HepG2 (cell line): ENCODE results near the gene NTPCR. TPM values are rescaled to one million over a fixed set of nuclear protein-coding genes. Genes with fewer than 3 reads are reported as not detected.

Experiments used
- ATAC-seq: fragments of 200-7000 bp; cut with Tn5 transposase; 3 replicates; pipeline ENCODE4 v1.9.1; 2020; ENCODE audit warnings: mild to moderate bottlenecking, moderate library complexity
- BruUV-seq: library from RNA; stranded (reverse); fragments of 400-500 nt; replicated peaks from 2 replicates; lab custom pipeline; 2021; lab: Mats Ljungman, UMichigan
- CTCF ChIA-PET: fragments of 300-600 bp; formaldehyde crosslinking; extraction: SDS; loops from one replicate; lab custom pipeline; 2021; ENCODE audit warnings: low total read pairs, inconsistent platforms, low intra/inter-chr PET ratio; lab: Yijun Ruan, JAX
- POLR2A ChIA-PET: fragments of 350-600 bp; sonication (Branson Sonifier 250); formaldehyde crosslinking; loops from one replicate; lab custom pipeline; 2020; ENCODE audit warnings: antibody characterized with exemption, inconsistent platforms; lab: Yijun Ruan, JAX
- DNase-seq: peaks from one replicate; pipeline ENCODE4 v3.0.0-alpha.2; 2015; ENCODE audit warnings: low spot score
- FAIRE-seq: peaks from 3 replicates; lab custom pipeline; 2011; peaks lifted over from hg19 to GRCh38; lab: Jason Lieb, UNC
- H2AFZ ChIP-seq: one replicate; pipeline ENCODE4 v1.6.1; 2011; ENCODE audit warnings: low read length, inconsistent platforms
- H3K27ac ChIP-seq: fragments of 300-600 bp; 3 replicates; pipeline ENCODE4 v1.8.0; 2011; ENCODE audit warnings: mixed run types, mild to moderate bottlenecking, mixed read lengths, low read length, inconsistent platforms; ENCODE audit not compliant: insufficient read depth; ENCODE audit errors: extremely low read length
- H3K27me3 ChIP-seq, 2 experiments: fragments of 200-600 bp in 1 of 2; 2 replicates in 1 of 2; 3 replicates in 1 of 2; pipeline versions ENCODE4 v1.6.0 to v1.8.0; 2011; ENCODE audit warnings: low read length in 2 of 2, mild to moderate bottlenecking in 2 of 2, moderate library complexity in 2 of 2, inconsistent platforms in 1 of 2; ENCODE audit not compliant: insufficient read depth in 2 of 2, control insufficient read depth in 1 of 2
- H3K36me3 ChIP-seq, 2 experiments: fragments of 200-600 bp in 1 of 2; replicated peaks in 1 of 2; 2 replicates in 1 of 2; 3 replicates in 1 of 2; pipeline versions ENCODE4 v1.5.1 to v1.8.0; 2011; ENCODE audit warnings: low read length in 2 of 2, inconsistent platforms in 1 of 2; ENCODE audit not compliant: insufficient read depth in 2 of 2, control insufficient read depth in 1 of 2
- H3K4me1 ChIP-seq: 2 replicates; pipeline ENCODE4 v1.5.1; 2012; ENCODE audit warnings: low read length, inconsistent platforms; ENCODE audit not compliant: insufficient read depth
- H3K4me2 ChIP-seq: 2 replicates; pipeline ENCODE4 v1.6.0; 2011; ENCODE audit warnings: low read depth, low read length, inconsistent platforms
- H3K4me3 ChIP-seq, 3 experiments: fragments of 200-600 bp in 1 of 3; sonication (generic), shearing (Covaris generic) in 1 of 3; replicated peaks in 1 of 3; 2 replicates each; pipeline ENCODE4 v1.5.1; 2011 to 2016; ENCODE audit warnings: low read length in 3 of 3, inconsistent platforms in 2 of 3, low read depth in 2 of 3, mild to moderate bottlenecking in 2 of 3, control low read depth in 1 of 3, mixed read lengths in 1 of 3; ENCODE audit not compliant: insufficient read depth in 1 of 3
- H3K79me2 ChIP-seq: one replicate; pipeline ENCODE4 v1.6.1; 2011; ENCODE audit warnings: low read length, inconsistent platforms; ENCODE audit not compliant: insufficient read depth
- H3K9ac ChIP-seq: 2 replicates; pipeline ENCODE4 v1.6.0; 2011; ENCODE audit warnings: mild to moderate bottlenecking, low read depth, low read length, inconsistent platforms; ENCODE audit not compliant: insufficient read depth
- H3K9me3 ChIP-seq: 2 replicates; pipeline ENCODE4 v1.5.1; 2012; ENCODE audit warnings: mild to moderate bottlenecking, low read length
- H4K20me1 ChIP-seq: 2 replicates; pipeline ENCODE4 v1.6.0; 2011; ENCODE audit warnings: inconsistent platforms, mild to moderate bottlenecking, low read length, moderate library complexity; ENCODE audit not compliant: insufficient read depth
- CENPBD1 ChIP-seq: sonication (generic); formaldehyde crosslinking; IDR thresholded peaks from 2 replicates; pipeline ENCODE4 v1.8.0; 2022; ENCODE audit warnings: missing genetic modification reagents, low read depth, mild to moderate bottlenecking, borderline replicate concordance
- GATAD1 ChIP-seq: IDR thresholded peaks from 2 replicates; pipeline ENCODE4 v1.6.1; 2016; ENCODE audit warnings: missing genetic modification reagents, missing compliant biosample characterization
- MAF1 ChIP-seq: sonication (generic); formaldehyde crosslinking; IDR thresholded peaks from 2 replicates; pipeline ENCODE4 v1.5.0; 2020; ENCODE audit warnings: missing genetic modification reagents, borderline replicate concordance
- MAZ ChIP-seq, 2 experiments: sonication (generic) in 1 of 2; formaldehyde crosslinking in 1 of 2; IDR thresholded peaks; 2 replicates each; pipeline versions ENCODE4 v1.5.0 to v1.6.1; 2012 to 2020; ENCODE audit warnings: low read depth in 2 of 2, mild to moderate bottlenecking in 2 of 2, borderline replicate concordance in 1 of 2, improper control_type of control experiment in 1 of 2, low read length in 1 of 2, missing genetic modification reagents in 1 of 2, moderate library complexity in 1 of 2
- NCOA5 ChIP-seq: sonication (generic); formaldehyde crosslinking; IDR thresholded peaks from 2 replicates; pipeline ENCODE4 v1.4.0; 2020; ENCODE audit warnings: missing genetic modification reagents
- NFE2 ChIP-seq: sonication (generic); formaldehyde crosslinking; IDR thresholded peaks from 2 replicates; pipeline ENCODE4 v1.4.0; 2020; ENCODE audit warnings: missing genetic modification reagents
- NR0B2 ChIP-seq: sonication (generic); formaldehyde crosslinking; IDR thresholded peaks from 2 replicates; pipeline ENCODE4 v1.4.0; 2020; ENCODE audit warnings: mild to moderate bottlenecking, missing genetic modification reagents
- SNAPC5 ChIP-seq: sonication (generic); formaldehyde crosslinking; IDR thresholded peaks from 2 replicates; pipeline ENCODE4 v1.8.1; 2023; ENCODE audit warnings: mild to moderate bottlenecking, missing genetic modification reagents, borderline replicate concordance
- SOX5 ChIP-seq: IDR thresholded peaks from 2 replicates; pipeline ENCODE4 v1.6.1; 2016; ENCODE audit warnings: borderline replicate concordance
- ZBTB40 ChIP-seq, 2 experiments: fragments of 450-650 bp in 1 of 2; sonication (generic) in 1 of 2; formaldehyde crosslinking in 1 of 2; IDR thresholded peaks; 2 replicates each; pipeline versions ENCODE4 v1.6.1 to v1.8.0; 2016 to 2022; ENCODE audit warnings: antibody characterized with exemption in 1 of 2, mild to moderate bottlenecking in 1 of 2, missing genetic modification reagents in 1 of 2
- ZMYM2 ChIP-seq: sonication (generic); formaldehyde crosslinking; IDR thresholded peaks from 2 replicates; pipeline ENCODE4 v1.8.0; 2022; ENCODE audit warnings: mild to moderate bottlenecking, missing genetic modification reagents
- ZNF317 ChIP-seq: sonication (generic); formaldehyde crosslinking; IDR thresholded peaks from 2 replicates; pipeline ENCODE4 v1.5.0; 2020; ENCODE audit warnings: mild to moderate bottlenecking, missing genetic modification reagents
- WGBS: methylation state at CpG from one replicate; pipeline ENCODE4 v1.1.6; 2017; ENCODE audit warnings: low lambda C conversion rate; 5-methylcytosine and 5-hydroxymethylcytosine counted together
- in situ Hi-C: cut with HindIII; loops from 2 replicates; pipeline ENCODE4 v1.10.0; 2017; ENCODE audit warnings: low pct_unique_long_range_greater_than_20kb; ENCODE audit not compliant: extremely low pct_ligation_motif_present
- intact Hi-C: fragments of 100-400 bp; cut with micrococcal nuclease; formaldehyde crosslinking; loops from one replicate; pipeline ENCODE4 v1.10.0; 2022; ENCODE audit not compliant: unreplicated experiment
- polyA plus RNA-seq, 8 experiments: library from polyadenylated mRNA; depleted of rRNA in 3 of 8; stranded (reverse) in 7 of 8; unstranded in 1 of 8; fragments of >200 nt; fragmentation: Illumina TruSeq in 4 of 8; extraction: Trizol in 4 of 8; gene quantifications; 2 replicates each; pipeline versions ENCODE4 v1.2.1 to v1.2.3, GENCODE V29; 2011 to 2016; ENCODE audit warnings: low read depth in 4 of 8, missing spikeins in 1 of 8, mixed read lengths in 1 of 8; ENCODE audit not compliant: insufficient read depth in 1 of 8
- total RNA-seq, 5 experiments: library from RNA; depleted of rRNA; stranded (reverse); fragments of >200 nt; fragmentation: Illumina TruSeq; extraction: Trizol; gene quantifications; 2 replicates each; pipeline ENCODE4 v1.2.3, GENCODE V29; 2016; ENCODE audit warnings: low read depth in 1 of 5

Gene NTPCR
- total and polyA plus RNA-seq, 2 of the 13 experiments (the other 11 are each of a cell fraction or from before 2014, with no cell fraction given), result 11.7 to 47.0 TPM

GRCh38 chr1:232965124-232965911 lies 14.9 kb downstream of the NTPCR start:
- no peak overlapping the region for H3K4me2 ChIP-seq
- no peaks in the 10 kb centered on the region for H3K4me1 ChIP-seq
- ATAC-seq (no peak), FAIRE-seq (no peak), DNase-seq (no peak)
- BruUV-seq, result no TSS peak
- intact Hi-C loops (no loop called here), in situ Hi-C loops (loop anchor here (25.0 kb wide), 1 partner anchor 1103 kb away; no protein-coding TSS in a partner anchor)
- POLR2A ChIA-PET, result no interaction called here
- CTCF ChIA-PET, result no interaction called here
- 96% methylated on average over 4 of the region's 10 CpGs for WGBS
- no peaks in the 10 kb centered on the region for H3K79me2 ChIP-seq
- no peaks in the 10 kb centered on the region for H3K27me3 ChIP-seq
- H3K9ac ChIP-seq, result no peak overlapping the region
- H3K9me3 ChIP-seq, result no peaks in the 10 kb centered on the region
- no peaks in the 10 kb centered on the region for H4K20me1 ChIP-seq
- H3K27ac ChIP-seq, result no peak overlapping the region
- peaks cover 4 to 53% of the 10 kb centered on the region in 2 experiments; a peak in 4 of 5 replicates for H3K36me3 ChIP-seq
- H3K4me3 ChIP-seq, result no peak overlapping the region
- no peak overlapping the region for H2AFZ ChIP-seq
- TF ChIP-seq NR0B2 (CRISPR knock-in tag) (no peak), SOX5 (CRISPR knock-in tag) (no peak), MAF1 (CRISPR knock-in tag) (no peak), NFE2 (CRISPR knock-in tag) (no peak), ZBTB40 (IDR thresholded peaks at IDR 0.05) (no peak), ZBTB40 (CRISPR knock-in tag; IDR thresholded peaks at IDR 0.05) (no peak), CENPBD1 (CRISPR knock-in tag) (no peak), NCOA5 (CRISPR knock-in tag) (no peak), MAZ (IDR thresholded peaks at IDR 0.05; ENCODE audit: borderline replicate concordance, low read depth, low read length) (no peak), MAZ (CRISPR knock-in tag; IDR thresholded peaks at IDR 0.05; ENCODE audit: low read depth) (no peak), ZNF317 (CRISPR knock-in tag) (no peak), SNAPC5 (no peak), GATAD1 (CRISPR knock-in tag) (no peak), ZMYM2 (no peak)
